Nephron progenitor cell (in vitro differentiated cells): ENCODE results near the gene GTF2A1L.

ENCODE experiments used
- DNase-seq: peaks from one replicate; pipeline ENCODE4 v3.0.0; 2021
- H3K27ac Mint-ChIP-seq: 2 replicates; pipeline ENCODE4 v1.8.0; 2021; ENCODE audit warnings: mild to moderate bottlenecking, moderate library complexity, mixed read lengths
- H3K27me3 Mint-ChIP-seq: 2 replicates; pipeline ENCODE4 v1.8.0; 2021; ENCODE audit warnings: mild to moderate bottlenecking, low read depth, mixed read lengths; ENCODE audit not compliant: poor library complexity
- H3K36me3 Mint-ChIP-seq: 2 replicates; pipeline ENCODE4 v1.8.0; 2021; ENCODE audit warnings: low read depth, mixed read lengths
- H3K4me1 Mint-ChIP-seq: 2 replicates; pipeline ENCODE4 v1.8.0; 2021; ENCODE audit warnings: mixed read lengths
- H3K4me3 Mint-ChIP-seq: 2 replicates; pipeline ENCODE4 v1.8.0; 2021; ENCODE audit warnings: mild to moderate bottlenecking, moderate library complexity, mixed read lengths
- H3K9me3 Mint-ChIP-seq: 2 replicates; pipeline ENCODE4 v1.8.0; 2021; ENCODE audit warnings: mild to moderate bottlenecking, moderate library complexity, mixed read lengths
- CTCF ChIP-seq: fragments of 200-600 bp; sonication (generic); IDR thresholded peaks from 2 replicates; pipeline ENCODE4 v1.5.0; 2021; ENCODE audit warnings: antibody characterized with exemption

Gene GTF2A1L

DNA sequence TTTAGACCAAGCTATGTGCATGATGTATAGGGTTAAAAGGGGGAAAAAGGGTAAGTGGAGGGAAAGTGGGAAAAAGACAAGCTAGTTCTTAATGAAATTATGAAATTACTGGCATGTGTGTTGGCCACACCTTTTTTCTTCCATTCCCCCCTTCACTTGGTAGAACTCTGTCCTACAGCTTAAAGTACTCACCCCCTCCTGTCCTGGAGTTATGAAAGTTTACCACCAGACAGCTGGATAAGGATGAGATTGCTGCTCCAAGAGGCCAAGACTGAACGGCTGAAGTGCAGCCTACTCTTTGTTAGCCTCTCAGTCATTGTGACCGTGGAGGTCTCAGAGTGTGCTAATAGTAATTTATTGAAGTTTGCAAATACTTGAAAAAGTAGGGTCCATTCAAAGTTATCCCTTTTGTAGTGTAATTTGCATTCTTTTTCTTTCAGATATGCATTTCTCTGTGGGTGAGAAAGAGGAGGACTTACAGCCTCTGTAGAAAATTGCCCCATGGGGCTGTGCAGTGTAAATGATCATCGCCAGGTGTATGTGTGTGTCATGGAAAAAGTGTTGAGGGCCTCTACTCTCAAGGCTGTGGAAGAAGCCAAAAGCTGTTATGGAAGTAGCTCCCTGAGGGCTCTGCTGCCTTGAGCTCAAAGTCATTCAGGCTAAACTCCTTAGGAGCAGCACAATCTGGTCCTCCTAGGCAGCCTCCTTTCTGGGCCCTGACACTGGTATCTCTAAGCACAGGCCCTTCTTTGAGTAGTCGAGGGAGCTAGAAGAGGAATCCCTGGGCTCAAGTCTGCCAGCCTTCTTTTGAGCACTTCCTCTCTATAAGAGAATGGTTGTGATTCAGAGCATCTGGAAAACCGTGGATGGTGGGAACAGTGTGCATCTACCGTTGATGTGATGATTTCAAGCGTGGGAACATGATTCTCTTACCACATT is 91.7 kb downstream of the GTF2A1L start:
- H3K4me1 Mint-ChIP-seq: peaks cover 9% of the 10 kb centered on the region
- H3K9me3 Mint-ChIP-seq: peaks cover 28% of the 10 kb centered on the region
- no peak overlapping the region for H3K27ac Mint-ChIP-seq
- no peak for TF ChIP-seq CTCF
- H3K27me3 Mint-ChIP-seq: peaks cover 4% of the 10 kb centered on the region
- no peak overlapping the region for H3K4me3 Mint-ChIP-seq
- H3K36me3 Mint-ChIP-seq: no peaks in the 10 kb centered on the region
- no peak for DNase-seq

- no peak overlapping the region for H3K27ac Mint-ChIP-seq
- H3K4me3 Mint-ChIP-seq: no peak overlapping the region
- peaks cover 8% of the 10 kb centered on the region for H3K9me3 Mint-ChIP-seq
- no peak for TF ChIP-seq CTCF
- H3K36me3 Mint-ChIP-seq: no peaks in the 10 kb centered on the region
- H3K27me3 Mint-ChIP-seq: peaks cover 4% of the 10 kb centered on the region
- no peak for DNase-seq
- H3K4me1 Mint-ChIP-seq: peaks cover 20% of the 10 kb centered on the region
These were observed 93.7 kb downstream of the GTF2A1L start for GRCh38 chr2:48711343-48711742.

DNA sequence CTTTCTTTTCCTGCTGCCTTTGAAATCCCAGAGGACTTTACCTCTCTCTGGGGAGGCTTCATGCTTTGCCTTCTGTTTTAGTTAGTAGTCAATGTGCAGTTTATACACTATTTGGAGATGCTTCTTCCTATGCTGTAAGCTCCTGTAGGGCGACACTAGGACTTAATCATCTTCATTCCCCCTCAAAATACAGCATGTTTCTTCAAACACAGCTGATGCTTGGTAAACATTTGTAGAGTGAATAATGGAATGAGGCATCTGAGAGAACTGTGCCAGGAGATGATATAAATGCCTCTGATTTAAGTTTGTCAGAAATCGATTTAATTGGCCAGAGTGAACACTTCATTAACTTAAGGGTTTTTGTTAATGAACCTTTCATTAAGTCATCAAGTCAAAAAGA is 94.5 kb downstream of the GTF2A1L start:
- no peak for TF ChIP-seq CTCF
- no peak overlapping the region for H3K4me3 Mint-ChIP-seq
- H3K9me3 Mint-ChIP-seq: peaks cover under 1% of the 10 kb centered on the region
- H3K4me1 Mint-ChIP-seq: peaks cover 20% of the 10 kb centered on the region
- H3K27ac Mint-ChIP-seq: no peak overlapping the region
- H3K27me3 Mint-ChIP-seq: peaks cover 4% of the 10 kb centered on the region
- no peaks in the 10 kb centered on the region for H3K36me3 Mint-ChIP-seq
- no peak for DNase-seq

GRCh38 chr2:48713647-48714046 is 96.0 kb downstream of the GTF2A1L start:
- Mint-ChIP-seq H3K9me3 (no peaks in the 10 kb centered on the region), H3K4me3 (no peak overlapping the region), H3K4me1 (peaks cover 20% of the 10 kb centered on the region), H3K36me3 (no peaks in the 10 kb centered on the region), H3K27ac (peak overlapping the region; percentile 55), H3K27me3 (peaks cover 4% of the 10 kb centered on the region)
- no peak for TF ChIP-seq CTCF
- DNase-seq: no peak

DNA sequence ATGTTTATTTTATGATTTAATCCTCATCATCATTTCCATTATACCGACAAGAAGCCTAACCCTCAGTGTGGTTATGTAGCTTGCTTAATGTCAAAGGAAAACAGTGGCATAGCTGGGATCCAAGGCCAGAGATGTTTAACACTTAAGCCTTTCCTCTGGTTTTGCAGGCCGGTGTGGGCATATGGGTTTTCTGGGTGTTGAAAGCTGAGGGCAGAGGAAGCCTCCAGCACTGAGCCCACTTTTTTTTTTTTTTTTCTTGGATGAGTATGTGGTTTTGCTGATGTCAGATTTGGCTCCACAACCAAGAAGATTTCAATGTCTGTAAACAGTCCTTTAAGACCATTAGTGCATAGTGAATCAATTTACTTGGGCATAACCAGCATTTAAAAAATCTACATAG is 96.6 kb downstream of the GTF2A1L start:
- no peaks in the 10 kb centered on the region for H3K36me3 Mint-ChIP-seq
- no peak for TF ChIP-seq CTCF
- H3K27me3 Mint-ChIP-seq: peaks cover 4% of the 10 kb centered on the region
- peaks cover 20% of the 10 kb centered on the region for H3K4me1 Mint-ChIP-seq
- DNase-seq: no peak
- no peak overlapping the region for H3K4me3 Mint-ChIP-seq
- no peaks in the 10 kb centered on the region for H3K9me3 Mint-ChIP-seq
- H3K27ac Mint-ChIP-seq: no peak overlapping the region
